Measurements from ENCODE around the gene SEPTIN2.
"Not testable (repeated sequence)": the region's sequence is repeated elsewhere in the genome, so short reads cannot be mapped to it uniquely, and the experiment has no call there.

The SEPTIN2 gene

GRCh38 chr2:241381872-241382271 lies 66.1 kb downstream of the SEPTIN2 start:
- no peak for DNase-seq (ENCODE audit: low spot score)

- not testable (repeated sequence) for DNase-seq (ENCODE audit: low spot score)
Observed at GRCh38 chr2:241385450-241385849, 69.7 kb downstream of the SEPTIN2 start.

- DNase-seq (ENCODE audit: low spot score), result no peak
Observed at GRCh38 chr2:241386519-241386918, 70.8 kb downstream of the SEPTIN2 start.

- DNase-seq (ENCODE audit: low spot score), result no peak
Observed at GRCh38 chr2:241389697-241390096, 74.0 kb downstream of the SEPTIN2 start.

GRCh38 chr2:241390301-241391206 lies 74.8 kb downstream of the SEPTIN2 start:
- DNase-seq (ENCODE audit: low spot score), result no peak

GRCh38 chr2:241391892-241392665 lies 76.4 kb downstream of the SEPTIN2 start:
- peak; percentile 76 for DNase-seq (ENCODE audit: low spot score)

GRCh38 chr2:241392753-241393152 lies 77.0 kb downstream of the SEPTIN2 start:
- not testable (repeated sequence) for DNase-seq (ENCODE audit: low spot score)

GRCh38 chr2:241393524-241394196 lies 77.9 kb downstream of the SEPTIN2 start:
- peak; percentile 66 for DNase-seq (ENCODE audit: low spot score)

- not testable (repeated sequence) for DNase-seq (ENCODE audit: low spot score)
Observed at GRCh38 chr2:241396809-241397208, 81.1 kb downstream of the SEPTIN2 start.

- DNase-seq (ENCODE audit: low spot score), result no peak
Observed at GRCh38 chr2:241399941-241400922, 84.5 kb downstream of the SEPTIN2 start.
